A549 treated with Mapracorat at 1 μM for 4 hours (cell line): Measurements from ENCODE around the gene CLK4. TPM values are rescaled to one million over a fixed set of nuclear protein-coding genes. Genes with fewer than 3 reads are reported as not detected.

Experiments used
- total RNA-seq: library from RNA; stranded (reverse); fragments of 200-300 nt; extraction: Qiagen RNA extraction; gene quantifications from 5 replicates; pipeline ENCODE4 v1.2.3, GENCODE V29; 2022

Gene CLK4
- total RNA-seq = 6.7 to 8.0 TPM (median 7.7 TPM) in 5 replicates

DNA sequence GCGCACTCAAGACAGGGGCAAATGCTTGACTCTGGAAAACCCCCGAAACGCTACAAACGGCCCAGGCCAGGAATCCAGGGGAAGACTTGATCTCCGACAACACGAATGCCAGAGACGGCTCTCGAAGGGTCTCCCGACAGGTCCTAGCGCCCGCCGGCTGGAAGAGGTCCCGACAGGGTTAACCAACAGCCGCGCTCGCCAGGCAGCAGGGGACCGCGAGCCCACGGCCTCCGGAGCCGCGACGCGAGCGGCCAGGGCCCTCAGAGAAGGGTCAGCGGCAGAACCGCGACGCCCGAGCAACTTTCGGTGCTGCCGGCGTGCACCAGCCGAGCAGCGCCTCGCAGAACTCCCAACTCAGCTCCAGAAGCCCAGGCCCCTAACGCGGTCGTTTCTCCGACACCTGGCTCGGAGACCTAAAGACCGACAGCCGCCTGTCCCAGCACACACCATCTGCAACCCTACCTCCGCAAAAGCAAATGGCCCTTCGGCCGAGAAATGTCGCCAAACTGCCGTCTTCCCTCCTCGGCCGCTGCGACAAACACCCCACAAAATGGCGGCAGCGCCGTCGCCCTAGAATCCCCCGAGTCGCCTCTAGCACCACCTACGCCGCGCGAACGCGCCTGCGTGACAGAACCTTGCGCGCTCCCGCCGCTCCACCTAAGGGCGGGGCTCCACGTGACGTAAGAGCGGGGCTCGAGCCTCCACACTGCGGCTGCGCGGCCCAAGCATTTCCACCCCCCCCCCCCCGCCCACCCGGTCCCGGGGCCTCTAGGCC, at the start of gene CLK4:
TSS of gene CLK4 (minus strand) at position 567 of the 775 bp plus-strand sequence. CDS start 3,634 bp downstream, outside the sequence.

DNA sequence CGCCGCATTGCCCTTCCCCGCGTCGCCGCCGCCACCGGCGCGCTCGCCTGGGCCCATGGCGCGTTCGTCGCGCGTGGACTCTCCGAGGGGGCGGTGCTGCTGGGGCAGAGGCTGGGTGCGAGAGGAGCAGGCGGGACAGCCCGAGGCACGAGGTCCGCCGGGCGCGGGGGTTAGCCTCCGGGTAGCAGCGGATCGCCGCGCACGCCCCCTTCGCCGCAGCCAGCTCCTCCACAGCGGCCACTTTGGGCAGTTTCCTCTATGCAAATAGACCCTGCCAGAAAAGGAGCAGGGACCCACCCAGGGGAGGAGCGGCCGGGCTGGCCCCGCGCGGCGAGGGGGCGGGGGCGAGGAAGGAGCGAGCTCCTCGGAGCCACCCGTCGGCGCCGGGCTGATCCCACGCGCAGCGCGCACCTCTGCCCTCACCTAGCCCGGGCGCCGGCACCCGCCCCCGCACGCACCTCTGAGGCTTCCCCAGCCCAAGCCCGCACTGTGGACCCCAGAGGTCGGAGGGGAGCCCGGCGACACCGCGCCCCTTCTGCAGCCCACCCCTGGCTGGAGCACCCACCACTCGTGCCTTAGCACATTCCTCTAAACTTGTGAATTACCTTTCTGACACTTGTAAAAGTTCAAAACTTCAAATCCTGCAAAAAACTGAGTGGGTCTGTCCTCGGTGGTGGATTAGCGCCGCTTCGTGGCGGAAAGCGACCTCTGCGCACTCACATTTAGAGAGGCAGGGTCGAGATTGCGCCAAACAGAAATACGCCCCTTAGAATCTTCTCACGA, 36.5 kb downstream of the CLK4 start, which contains the start of gene COL23A1:
TSS of gene COL23A1 (minus strand) at position 253 of the 783 bp plus-strand sequence.

Other genes with a start within 250 kb of the CLK4 start
- not detected in 5 replicates for gene COL23A1, start 36.7 kb downstream of the CLK4 start, total RNA-seq
- gene ZNF354A, start 103.6 kb upstream of the CLK4 start, total RNA-seq = 6.4 to 9.0 TPM (median 7.2 TPM) in 5 replicates
- 4.0 to 5.7 TPM (median 4.8 TPM) in 5 replicates for gene ZNF354B, start 232.9 kb upstream of the CLK4 start, total RNA-seq